Smooth muscle cell of the brain vasculature (primary cell): Measurements from ENCODE around the gene GRIA1.
A peak's percentile ranks its signal among the peaks of the same experiment; 100 is the strongest.

Source experiments
- DNase-seq: peaks from one replicate; pipeline ENCODE4 v3.0.0-alpha.2; 2012; ENCODE audit warnings: low read depth, low spot score

The GRIA1 gene

DNA sequence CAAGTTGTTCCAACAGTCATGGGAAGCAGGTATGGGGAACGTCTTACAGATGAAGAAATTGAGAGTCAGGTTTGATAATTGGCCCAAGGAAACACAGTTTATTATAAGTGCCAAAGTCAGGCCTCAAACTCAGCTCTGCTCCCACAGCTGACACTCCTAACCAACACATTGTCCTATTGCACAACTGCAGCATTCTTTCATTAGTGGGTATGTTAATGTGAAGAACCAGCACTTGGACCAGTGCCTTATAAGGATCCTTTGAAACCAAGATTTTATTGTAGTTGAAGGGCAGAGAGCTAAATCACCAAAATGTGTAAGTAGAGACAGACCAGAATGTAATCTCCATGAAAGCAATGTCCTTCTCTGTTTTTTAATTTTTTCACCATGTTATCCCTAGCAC, 56.1 kb downstream of the GRIA1 start:
- no peak for DNase-seq

DNA sequence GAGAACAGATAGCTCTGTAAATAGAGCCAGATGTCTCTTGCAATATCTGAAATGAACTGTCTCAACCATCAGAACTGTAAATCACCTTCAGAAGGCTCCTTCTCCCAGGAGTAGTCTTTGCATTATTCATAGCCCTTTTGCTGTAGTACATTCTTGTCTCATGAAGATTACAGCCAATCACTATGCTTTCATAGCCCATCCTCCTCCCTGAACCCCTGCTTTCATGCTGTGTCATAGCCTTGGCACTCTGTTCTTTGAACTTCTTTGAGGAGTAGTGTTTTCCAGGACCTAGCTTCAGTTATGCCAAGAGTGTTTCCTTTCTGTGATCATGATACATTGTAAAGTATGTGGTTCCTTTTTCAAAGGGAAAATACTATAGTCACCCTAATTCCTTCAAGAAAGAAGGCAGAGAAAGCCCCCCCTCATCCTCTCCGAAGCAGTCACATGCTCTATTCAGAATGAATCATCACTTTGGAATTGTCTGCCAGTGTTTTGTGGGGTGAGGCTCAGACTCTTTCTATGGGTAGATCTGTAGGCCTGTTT, 61.1 kb downstream of the GRIA1 start:
- peak; percentile 62 for DNase-seq

DNA sequence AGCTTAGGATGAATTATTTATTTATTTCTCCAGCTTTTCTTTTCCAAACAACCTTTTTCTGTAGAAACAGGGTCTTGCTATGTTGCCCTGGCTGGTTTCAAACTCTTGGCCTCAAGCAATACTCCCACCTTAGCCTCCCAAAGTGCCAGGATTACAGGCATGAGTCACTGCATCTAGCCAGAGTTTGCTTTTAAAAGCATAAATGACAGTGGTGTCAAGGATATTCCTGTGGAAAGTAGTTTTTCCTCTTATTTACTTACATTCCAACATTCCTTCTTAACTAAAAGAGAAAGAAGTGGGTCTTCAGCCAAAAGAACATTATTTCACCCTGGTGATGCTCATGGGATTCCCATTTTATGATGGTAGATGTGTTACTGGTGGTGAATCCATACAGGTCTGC, 62.4 kb downstream of the GRIA1 start:
- DNase-seq = no peak

DNA sequence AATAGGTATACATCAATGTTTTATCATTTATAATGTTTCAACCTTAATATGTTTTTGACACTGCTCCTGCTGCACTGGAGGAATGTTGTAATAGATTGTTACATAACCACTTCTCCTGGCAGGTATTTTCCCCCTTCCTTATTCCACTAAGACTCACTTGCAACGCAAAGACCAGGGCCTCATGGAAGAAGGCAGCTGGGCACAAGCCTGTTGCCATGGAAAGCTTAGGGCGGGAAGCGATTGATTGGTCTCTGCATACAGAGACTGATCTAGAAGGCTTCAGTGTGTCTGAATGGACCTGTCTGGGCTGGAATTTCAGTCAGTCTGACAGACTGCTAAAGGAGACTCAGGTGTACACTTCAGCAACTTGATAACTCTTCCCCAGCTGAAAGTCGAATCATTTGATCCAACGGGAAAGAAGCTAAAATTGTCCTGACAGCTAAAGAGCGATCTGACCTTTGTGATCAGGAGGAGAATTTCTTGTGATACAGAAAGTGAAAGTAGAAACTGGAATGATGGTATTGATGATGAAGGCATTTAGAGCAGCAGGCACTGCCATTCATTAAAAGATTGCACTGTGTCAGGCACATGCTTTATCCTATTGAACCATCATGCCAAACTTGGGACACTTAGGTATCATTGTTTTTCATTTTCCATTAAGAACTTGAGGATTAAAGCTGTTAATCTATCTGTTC, 65.1 kb downstream of the GRIA1 start:
- no peak for DNase-seq

DNA sequence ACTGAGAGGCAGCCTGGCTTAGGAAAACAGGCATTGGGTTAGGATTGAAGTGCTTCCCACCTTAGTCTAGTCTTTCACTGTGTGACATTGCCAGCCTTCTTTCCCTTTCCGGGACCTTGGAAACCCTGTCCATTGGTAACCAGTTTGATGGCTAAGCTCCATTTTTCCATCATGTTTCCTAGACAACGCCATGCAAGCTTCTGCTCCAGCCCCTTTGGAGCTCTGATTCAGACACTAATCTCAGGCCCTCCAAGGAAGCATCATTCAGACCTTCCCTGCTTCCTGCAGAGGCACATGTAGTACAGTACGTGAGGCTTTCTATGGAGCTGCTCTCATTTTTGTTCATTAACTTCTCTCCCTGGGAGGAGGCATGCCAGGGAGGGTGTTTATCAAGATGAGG, 68.5 kb downstream of the GRIA1 start:
- no peak for DNase-seq

DNA sequence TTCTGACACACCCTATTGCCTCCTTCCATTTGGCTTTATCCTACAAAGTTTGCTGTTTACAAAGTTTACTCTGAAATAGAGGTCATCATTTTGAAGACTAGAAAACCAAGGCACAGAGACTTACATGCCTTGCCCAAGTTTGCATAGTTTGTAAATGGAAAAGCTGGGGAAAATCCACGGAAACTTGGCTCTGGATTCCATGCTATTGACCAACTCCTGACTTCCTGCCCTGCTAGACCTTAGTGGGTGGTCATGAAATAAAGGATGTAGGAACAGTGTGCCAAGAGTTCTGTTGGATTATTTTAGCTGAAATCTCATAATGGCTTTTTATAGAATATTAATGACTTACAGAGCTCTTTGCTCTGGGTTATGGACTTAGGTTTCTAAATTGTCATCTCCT, 69.5 kb downstream of the GRIA1 start:
- no peak for DNase-seq

DNA sequence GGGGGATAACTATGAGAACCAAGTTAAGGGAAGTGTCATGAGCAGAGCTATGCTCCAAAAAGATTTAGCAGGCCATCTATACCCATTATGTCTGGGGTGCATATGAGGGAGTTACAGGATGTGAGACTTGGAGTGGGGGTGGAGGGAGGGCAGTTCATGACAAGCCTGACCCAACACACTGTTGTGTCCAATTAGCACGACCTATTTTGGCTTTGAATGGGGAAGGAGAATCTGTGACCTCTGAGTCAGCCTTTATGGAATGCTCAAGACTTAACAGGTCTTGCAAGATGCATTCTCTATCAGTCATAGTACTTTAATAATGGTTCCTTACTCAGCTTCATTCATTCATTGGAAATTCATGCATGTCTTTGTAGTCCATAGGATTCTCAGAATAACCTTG, 71.7 kb downstream of the GRIA1 start:
- no peak for DNase-seq

DNA sequence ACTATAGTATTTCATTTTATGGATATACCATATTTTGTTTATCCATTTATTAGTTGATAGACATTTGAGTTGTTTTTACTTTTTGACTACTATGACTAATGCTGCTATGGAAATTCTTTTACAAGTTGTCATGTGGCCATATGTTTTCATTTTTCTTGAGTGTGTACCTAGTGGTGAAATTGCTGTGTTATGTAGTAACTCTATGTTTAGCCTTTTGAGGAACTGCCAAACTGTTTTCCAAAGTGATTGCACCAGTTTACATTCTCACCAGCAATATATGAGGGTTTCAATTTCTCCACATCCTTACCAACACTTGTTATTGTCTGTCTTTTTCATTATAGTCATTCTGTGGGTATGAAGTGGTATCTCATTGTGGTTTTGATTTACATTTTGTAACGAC, 75.4 kb downstream of the GRIA1 start:
- DNase-seq = no peak

DNA sequence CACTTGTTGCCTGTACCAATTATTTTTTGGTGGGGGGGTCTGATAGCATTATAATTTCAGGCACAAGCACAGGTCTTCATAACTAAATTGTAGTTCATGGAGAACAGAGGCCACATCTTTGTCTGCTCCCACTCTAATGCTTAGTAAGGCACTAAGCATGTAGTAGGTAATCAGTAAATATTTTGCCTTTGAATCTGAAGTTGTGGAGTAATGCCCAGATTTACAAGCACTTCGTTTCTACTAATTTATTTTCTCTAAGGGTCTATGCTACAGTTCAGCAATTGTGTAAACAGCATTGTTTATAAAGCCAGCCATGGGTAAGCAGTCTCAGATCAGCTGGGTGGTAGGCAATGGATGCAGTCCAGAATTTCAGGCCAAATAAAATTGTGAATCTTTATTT, 78.6 kb downstream of the GRIA1 start:
- no peak for DNase-seq

DNA sequence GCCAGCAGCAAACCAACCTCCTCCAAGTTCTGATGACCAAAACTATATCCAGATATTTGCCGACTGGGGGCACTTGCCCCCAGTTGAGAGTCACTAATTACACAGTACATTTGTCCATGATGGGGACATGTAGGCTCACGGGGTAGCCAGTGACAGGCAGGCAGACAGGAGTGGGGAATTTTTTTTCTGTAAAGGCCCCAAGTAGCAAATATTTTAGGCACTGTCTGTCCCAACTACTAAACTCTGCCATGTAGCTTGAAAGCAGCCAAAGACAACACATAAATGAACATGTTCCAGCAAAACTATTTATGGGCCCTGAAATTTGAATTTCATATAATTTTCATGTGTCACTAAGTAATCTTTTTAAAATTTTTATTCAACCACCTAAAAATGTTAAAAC, 80.7 kb downstream of the GRIA1 start:
- no peak for DNase-seq

DNA sequence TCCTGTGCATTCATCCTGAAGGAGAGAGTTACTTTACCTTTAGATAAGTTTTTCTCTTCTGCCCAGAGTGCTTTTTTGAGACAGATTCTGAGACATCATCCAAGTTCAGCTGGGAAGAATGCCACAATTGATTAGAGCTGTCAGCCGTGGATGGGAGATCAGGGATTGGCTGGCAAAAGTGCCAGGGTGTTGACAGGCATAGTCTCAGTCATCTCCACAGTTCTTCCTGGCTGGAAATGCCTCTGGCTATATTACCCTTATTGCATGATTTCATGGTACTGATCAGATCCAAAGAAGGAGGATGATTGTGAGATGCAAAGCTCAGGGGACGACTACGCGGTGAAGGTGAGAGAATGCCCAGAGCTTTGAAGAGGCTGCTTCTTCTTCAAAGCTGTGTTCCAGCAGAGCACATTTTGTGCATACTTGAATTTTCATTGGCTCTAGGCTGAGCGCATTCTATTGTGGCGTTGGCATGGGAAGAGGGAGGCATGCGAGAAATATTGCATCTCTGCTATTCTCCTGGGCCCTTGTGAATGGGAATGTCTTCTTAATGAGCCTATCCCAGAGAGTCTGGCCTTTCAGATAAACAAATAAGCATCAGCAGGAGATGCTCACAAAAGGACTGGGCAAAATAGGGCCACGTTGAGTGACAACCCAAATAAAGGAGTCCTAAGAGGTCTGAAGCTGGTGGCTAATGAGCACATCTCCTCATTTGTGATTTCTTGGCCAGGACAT, 82.1 kb downstream of the GRIA1 start:
- DNase-seq = no peak

DNA sequence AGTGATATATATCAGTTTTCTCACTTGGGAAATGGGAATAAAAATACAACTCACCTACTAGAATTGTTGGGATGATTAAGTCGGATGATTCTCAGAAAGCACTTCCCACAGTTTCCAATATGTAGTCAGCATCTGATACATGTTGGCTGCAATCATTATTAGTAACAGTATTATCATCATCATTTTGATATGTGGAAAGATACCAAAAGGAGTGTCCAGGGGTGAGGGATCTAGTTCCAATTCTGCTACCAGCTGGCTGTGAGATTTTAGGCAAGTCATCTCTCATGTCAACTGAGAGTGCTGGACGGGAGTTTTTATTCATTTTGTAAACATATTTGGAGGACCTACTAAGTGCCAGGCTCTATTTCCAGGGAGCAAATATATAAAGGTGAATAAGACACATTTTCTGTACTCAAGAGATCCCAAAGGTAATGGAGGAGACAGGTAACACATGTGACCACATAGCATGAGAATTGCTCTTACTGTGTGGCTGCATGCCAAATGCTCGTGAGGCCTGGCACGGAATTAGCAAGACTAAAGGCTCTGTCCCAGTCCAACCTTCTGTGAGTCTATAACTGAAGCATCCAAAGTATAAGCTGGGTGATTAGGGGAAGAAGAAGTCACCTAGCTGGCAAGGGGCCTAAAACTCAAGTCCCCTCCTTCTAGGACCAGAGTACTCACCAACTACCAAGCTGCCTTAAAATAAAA, 83.0 kb downstream of the GRIA1 start:
- no peak for DNase-seq

DNA sequence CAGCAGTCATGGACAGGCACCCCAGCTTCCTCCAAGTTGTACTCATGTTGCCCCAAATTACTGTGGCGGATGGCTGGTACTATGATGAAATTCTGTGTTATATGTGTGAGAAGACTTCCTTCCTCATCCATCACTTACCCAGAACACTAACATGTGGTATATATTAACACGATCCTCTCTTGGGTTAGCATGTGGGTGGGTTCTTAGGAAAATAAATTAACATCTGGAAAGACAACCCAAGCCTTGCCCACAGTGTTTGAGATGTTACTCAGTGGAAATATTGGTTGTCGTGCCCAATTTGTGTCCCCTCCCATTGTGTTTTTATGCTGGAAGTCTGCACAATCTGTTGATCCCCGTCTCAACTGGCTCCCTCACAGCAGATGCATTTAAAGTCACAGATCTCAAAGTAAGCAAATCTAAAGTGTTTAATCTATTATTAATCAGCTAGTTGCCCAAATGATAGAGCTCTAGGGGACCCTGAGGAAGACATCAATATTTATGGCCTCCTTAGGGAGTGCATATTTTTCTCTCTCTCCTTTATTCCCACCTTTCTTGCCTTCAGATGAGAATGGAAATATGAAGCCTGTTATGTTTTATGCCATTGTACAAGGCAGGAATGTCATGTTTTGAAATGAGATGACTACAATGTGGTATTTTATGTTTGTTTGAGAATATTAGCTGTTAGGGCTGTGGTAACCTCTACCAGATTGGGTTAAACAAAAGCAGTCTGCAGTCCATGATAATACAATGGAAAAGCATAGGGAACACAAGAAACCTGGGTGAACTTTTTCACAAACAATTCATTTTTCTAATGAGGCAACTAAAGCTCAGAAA, 93.9 kb downstream of the GRIA1 start:
- no peak for DNase-seq

DNA sequence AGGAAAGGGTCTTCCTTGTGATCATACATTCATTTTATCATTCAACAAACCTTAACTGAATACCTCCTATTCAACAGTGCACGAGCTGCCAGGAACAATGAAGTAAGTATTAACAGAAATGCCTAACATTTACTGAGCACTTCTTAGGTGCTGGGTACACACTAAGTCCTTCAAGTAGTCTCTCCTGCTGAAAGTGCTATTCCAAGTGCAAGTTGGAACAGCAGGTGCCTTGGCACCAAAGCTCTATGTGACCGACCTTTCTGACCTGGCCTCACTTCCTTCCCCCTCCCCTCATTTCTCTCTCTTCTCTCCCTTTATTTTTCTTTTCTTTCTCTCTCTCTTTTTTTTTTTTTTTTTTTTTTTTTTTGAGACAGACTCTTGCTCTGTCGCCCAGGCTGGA, 94.5 kb downstream of the GRIA1 start:
- DNase-seq = no peak

DNA sequence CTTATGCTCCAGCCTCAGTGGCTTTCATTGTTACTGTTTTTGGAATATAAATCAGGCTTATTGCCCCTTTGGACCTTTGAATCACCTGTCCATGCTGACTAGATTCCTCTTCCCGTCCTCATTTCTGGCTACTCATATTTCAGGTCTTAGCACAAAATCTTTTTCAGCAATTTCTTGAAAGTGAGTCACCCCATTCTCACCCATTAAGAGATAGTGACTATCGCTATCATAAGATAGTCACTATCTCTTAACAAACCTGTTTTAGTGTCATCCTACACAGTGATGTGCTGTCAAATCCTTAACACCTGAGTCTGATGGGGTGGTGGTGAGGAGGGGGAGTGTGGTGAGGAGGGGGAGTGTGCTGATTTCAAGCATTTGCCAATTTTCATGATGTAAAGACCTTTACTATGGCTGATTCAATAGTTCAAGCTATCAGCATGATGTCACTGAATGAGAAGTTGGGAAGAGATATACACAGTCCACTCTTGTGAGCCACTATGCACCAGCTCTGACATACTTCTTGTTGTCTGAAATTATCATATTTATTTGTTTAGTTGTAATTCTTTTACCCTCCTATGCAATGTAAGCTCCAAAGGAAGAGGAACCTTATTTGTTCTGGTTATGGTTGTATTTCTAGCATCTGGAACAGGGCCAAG, 95.3 kb downstream of the GRIA1 start:
- DNase-seq = no peak

DNA sequence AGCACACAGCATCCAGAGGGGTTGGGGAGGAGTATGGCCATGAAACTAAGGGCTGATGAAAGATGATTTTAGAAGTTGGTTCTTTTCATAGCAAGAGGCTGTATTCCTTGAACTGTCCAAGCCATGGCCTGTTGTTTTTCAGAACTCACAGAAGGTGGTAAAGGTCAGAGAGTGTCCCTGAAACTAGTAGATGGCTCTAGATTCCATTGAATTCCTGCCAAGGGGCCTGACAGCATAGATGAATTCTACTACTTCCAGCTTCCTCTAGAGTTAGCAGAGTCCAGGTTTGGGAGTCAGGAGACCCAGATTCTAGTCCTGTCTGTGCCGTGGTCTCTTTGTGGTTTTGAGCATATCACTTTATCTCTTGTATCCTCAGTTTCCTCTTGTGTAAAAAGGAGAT, 101.6 kb downstream of the GRIA1 start:
- DNase-seq = no peak

DNA sequence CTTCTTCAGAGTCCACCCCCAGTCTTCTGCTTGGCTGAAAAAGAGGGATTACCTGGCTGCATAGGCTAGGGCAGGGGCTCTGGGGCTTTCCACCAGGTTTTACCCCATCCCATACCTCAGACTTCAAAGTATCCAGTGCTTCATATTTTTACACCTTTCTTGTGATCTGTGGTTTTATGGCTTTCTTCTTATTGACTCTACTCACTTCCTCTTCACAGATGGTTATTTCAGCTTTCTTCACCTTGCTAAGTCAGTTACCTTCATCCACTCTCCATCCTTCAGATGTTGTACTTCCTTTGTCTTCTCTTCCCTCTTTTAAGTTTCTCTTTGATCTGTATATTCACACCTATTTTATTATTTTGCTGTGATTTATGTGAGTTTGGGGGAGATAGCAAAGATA, 104.3 kb downstream of the GRIA1 start:
- DNase-seq = no peak

DNA sequence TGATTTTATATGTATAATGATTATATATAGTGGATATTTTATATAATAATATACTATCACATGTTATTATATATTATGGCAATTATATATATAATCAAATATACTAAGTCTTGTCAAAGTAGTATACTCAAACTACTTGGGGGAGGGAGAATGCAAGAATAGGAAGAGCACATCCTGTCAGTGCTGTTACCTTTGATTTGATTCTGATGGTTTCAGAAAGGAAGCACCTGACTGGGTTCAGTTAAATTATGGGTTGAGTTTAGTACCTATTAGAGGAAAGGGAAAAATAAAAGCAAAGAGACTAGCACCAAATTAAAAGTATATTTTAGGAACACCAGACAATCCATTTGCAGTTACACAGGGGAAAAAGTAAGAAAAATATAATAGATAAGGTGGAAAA, 107.6 kb downstream of the GRIA1 start:
- DNase-seq = no peak

DNA sequence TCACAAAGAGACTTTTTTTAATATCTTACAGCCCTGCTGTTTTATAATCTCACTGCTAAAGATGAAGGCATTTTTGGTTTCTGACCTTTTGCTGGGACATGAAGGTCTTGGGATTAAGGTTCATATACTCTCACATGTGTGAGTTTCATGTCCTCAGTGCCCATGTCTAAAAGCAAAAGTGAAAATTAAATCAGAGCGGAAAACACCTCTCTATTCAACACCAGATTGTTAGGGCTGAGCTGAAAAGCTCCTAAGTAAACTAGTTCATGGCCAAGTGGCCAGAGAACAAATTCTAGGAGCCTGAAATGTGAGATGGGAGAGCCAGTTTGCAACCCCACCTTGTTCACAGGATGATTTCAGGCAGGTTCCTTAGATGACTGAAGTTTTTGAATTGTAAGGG, 110.9 kb downstream of the GRIA1 start:
- DNase-seq = no peak

DNA sequence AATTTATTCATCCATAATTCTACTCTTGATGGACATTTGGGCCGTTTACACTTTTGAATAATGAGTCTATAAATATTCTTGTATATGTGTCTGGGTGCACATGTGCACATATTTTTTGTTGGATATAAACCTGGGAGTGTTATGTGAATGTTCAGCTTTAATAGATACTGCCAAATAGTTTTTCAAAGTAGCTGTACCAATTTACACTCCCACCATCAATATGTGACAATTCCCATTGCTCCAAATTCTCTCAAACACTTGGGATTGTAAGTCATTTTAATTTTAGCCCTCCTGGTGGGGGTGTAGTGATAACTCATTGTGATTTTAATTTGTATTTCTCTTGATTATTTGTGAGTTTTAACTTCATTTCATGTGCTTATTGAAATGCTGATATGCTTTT, 114.9 kb downstream of the GRIA1 start:
- DNase-seq = no peak

DNA sequence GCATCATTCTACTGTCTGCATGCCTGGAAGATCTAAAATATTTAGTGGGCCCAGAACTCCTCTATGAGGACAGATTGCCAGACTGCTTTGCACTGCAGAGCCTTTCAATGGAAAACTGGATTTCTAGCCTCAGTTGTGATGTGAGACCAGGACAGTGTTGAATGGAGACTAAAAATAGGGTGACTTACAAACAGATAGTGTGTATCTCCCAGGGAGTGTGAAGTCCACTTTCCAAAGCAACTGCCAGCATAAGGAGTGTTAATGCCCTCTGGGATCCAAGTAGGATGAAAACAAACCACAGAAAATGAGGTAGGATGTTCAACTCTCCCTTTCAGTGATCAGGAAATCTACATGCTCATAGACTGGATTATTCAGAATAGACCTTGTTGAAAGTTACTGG, 119.5 kb downstream of the GRIA1 start:
- DNase-seq = no peak
